Measurements from ENCODE around the gene PFDN2. TPM values are rescaled to one million over a fixed set of nuclear protein-coding genes. Genes with fewer than 3 reads are reported as not detected.

The PFDN2 gene
- total and polyA plus RNA-seq, 11 donors, result 38.3 to 234 (median 49.8) TPM

DNA sequence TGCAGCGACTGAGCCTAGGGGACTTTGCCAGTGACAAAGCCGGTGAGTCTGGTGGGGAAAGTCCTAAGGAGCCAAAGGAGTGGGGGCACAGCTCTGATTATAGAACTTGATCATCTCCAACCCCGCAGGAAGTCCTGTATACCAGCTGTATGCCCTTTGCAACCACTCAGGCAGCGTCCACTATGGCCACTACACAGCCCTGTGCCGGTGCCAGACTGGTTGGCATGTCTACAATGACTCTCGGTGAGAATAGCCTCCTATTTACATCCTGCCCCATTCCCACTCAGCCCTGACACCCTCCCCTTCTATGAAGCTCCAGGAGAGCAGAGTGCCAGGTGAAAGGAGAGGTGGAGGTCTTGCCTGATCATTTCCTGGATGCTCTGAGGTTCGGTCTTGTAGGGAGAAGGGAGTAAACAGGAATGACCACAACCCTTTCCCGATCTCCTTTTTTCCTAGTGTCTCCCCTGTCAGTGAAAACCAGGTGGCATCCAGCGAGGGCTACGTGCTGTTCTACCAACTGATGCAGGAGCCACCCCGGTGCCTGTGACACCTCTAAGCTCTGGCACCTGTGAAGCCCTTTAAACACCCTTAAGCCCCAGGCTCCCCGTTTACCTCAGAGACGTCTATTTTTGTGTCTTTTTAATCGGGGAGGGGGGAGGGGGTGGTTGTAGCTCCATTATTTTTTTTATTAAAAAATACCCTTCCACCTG, 47.2 kb upstream of the PFDN2 start:
- no peak for DNase-seq
- 56 to 63% (median 58%) methylated on average over 14 of the region's 14 CpGs for WGBS, 4 donors
- intact Hi-C loops (cut with DNase I), result no loop called here

DNA sequence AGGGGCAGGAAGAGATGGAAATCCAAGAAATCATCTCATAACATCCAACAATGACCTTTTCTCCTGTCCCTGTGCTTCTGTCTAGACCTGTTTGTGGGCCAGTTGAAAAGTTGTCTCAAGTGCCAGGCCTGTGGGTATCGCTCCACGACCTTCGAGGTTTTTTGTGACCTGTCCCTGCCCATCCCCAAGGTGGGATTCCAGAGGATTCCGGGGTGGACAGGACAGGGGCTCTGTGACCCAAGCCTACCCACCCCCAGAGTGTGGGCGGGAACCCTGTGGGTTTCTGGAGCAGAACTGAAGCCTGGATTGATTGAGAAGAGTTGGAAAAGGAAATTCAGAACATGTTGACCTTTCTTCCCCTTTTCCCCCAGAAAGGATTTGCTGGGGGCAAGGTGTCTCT, 46.0 kb upstream of the PFDN2 start:
- Histone ChIP-seq H3K9me3 (no peaks in the 10 kb centered on the region), H3K36me3 (peaks cover 0 to 47% (median 35%) of the 10 kb centered on the region in 9 donors), H3K4me1 (peaks cover 0 to 50% (median 40%) of the 10 kb centered on the region in 12 donors), H3K27ac (no peak overlapping the region), H3K4me3 (no peak overlapping the region), H3K27me3 (no peaks in the 10 kb centered on the region)
- no peak for ATAC-seq
- DNase-seq, result no peak
- TF ChIP-seq, protein P1, sequence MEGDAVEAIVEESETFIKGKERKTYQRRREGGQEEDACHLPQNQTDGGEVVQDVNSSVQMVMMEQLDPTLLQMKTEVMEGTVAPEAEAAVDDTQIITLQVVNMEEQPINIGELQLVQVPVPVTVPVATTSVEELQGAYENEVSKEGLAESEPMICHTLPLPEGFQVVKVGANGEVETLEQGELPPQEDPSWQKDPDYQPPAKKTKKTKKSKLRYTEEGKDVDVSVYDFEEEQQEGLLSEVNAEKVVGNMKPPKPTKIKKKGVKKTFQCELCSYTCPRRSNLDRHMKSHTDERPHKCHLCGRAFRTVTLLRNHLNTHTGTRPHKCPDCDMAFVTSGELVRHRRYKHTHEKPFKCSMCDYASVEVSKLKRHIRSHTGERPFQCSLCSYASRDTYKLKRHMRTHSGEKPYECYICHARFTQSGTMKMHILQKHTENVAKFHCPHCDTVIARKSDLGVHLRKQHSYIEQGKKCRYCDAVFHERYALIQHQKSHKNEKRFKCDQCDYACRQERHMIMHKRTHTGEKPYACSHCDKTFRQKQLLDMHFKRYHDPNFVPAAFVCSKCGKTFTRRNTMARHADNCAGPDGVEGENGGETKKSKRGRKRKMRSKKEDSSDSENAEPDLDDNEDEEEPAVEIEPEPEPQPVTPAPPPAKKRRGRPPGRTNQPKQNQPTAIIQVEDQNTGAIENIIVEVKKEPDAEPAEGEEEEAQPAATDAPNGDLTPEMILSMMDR (IDR thresholded peaks at IDR 0.05), result no peak
- no peak for TF ChIP-seq POLR2A (IDR thresholded peaks at IDR 0.05)
- WGBS, 4 donors, result 92 to 95% (median 93%) methylated on average over 5 of the region's 5 CpGs
- intact Hi-C loops (cut with DNase I), result no loop called here

More for the DNA sequence above, 47.2 kb upstream of the PFDN2 start:
- H3K4me3 ChIP-seq, result peak overlapping the region in 11 of 12 donors; percentile 59 to 92 (median 78)
- H3K9me3 ChIP-seq, result no peaks in the 10 kb centered on the region
- ATAC-seq, result no peak
- H3K27me3 ChIP-seq, result no peaks in the 10 kb centered on the region
- peak overlapping the region; percentile 75 to 92 (median 84) for H3K27ac ChIP-seq
- peaks cover 0 to 44% (median 35%) of the 10 kb centered on the region in 12 donors for H3K4me1 ChIP-seq
- TF ChIP-seq, protein P1 (IDR thresholded peaks at IDR 0.05), result no peak
- TF ChIP-seq POLR2A (IDR thresholded peaks at IDR 0.05), result no peak
- H3K36me3 ChIP-seq, result peaks cover 0 to 59% (median 46%) of the 10 kb centered on the region in 9 donors

DNA sequence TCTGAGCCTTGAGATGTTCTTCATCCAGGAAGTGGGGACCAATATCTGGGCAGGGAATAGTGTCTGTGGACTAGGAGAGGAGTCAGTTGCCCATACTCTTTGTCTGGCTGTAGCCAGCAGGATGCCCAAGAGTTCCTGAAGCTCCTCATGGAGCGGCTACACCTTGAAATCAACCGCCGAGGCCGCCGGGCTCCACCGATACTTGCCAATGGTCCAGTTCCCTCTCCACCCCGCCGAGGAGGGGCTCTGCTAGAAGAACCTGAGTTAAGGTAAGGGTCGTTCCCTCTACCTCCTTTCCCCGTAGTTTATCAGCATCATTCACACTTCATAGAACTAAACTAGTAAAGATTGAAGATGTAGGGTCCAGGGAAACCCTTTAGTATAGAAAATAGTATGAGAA, 45.0 kb upstream of the PFDN2 start:
- Histone ChIP-seq H3K36me3 (peaks cover 0 to 44% (median 32%) of the 10 kb centered on the region in 9 donors), H3K27me3 (no peaks in the 10 kb centered on the region), H3K9me3 (no peaks in the 10 kb centered on the region), H3K4me3 (no peak overlapping the region), H3K27ac (no peak overlapping the region), H3K4me1 (peaks cover 0 to 52% (median 43%) of the 10 kb centered on the region in 12 donors)
- WGBS, 4 donors, result 89 to 96% (median 94%) methylated on average over 10 of the region's 10 CpGs
- intact Hi-C loops (cut with DNase I), result no loop called here
- no peak for TF ChIP-seq POLR2A (IDR thresholded peaks at IDR 0.05)
- TF ChIP-seq, protein P1 (IDR thresholded peaks at IDR 0.05), result no peak
- no peak for ATAC-seq
- DNase-seq, result no peak

DNA sequence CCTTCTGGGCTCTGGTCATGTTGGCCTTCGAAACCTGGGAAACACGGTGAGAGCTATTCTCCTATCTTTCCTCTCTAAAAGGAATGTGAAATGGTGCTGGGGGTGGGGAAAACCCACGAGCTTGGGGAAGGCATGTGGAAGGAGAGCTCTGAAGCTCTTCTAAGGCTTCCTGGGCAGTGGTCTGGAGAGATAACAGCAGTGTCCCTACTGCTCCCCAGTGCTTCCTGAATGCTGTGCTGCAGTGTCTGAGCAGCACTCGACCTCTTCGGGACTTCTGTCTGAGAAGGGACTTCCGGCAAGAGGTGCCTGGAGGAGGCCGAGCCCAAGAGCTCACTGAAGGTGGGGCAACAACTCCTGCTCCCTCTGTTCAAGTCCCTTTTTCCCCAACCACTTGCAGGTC, 44.2 kb upstream of the PFDN2 start:
- Histone ChIP-seq H3K9me3 (no peaks in the 10 kb centered on the region), H3K27ac (no peak overlapping the region), H3K4me1 (peaks cover 0 to 47% (median 36%) of the 10 kb centered on the region in 12 donors), H3K36me3 (peaks cover 0 to 52% (median 40%) of the 10 kb centered on the region in 9 donors), H3K4me3 (no peak overlapping the region), H3K27me3 (no peaks in the 10 kb centered on the region)
- 50 to 70% (median 57%) methylated on average over 6 to 7 of the region's 7 CpGs for WGBS, 4 donors
- ATAC-seq (no peak), DNase-seq (no peak)
- intact Hi-C loops (cut with DNase I), result no loop called here
- no peak for TF ChIP-seq POLR2A (IDR thresholded peaks at IDR 0.05)
- TF ChIP-seq, protein P1 (IDR thresholded peaks at IDR 0.05), result no peak

All from heart left ventricle (tissue), 16 donors.